ENCODE data around the gene ISLR2.

Gene ISLR2

GRCh38 chr15:74130155-74130848 is at the start of gene ISLR2:
TSS of gene ISLR2 (plus strand) at chr15:74130586. CDS start at chr15:74132755, 2,169 bp downstream.
- H3K27ac ChIP-seq (ENCODE audit: extremely low read depth, low read depth, low read length), result no peak within 1 kb of the TSS; the same call in 1 of the 2 replicates
- peaks cover 14% of the 10 kb centered on the region for H3K4me1 ChIP-seq (ENCODE audit: control insufficient read depth, insufficient read depth, low read length)
- POLR2A ChIA-PET, result interaction anchor here (0.6 to 2.2 kb wide), 8 partner anchors 14 to 236 kb away, joined by 3 to 13 read pairs (median 3); partner anchors contain the start of gene STRA6
- H3K9me3 ChIP-seq (ENCODE audit: control insufficient read depth, insufficient read depth, low read depth, low read length), result no peaks in the 10 kb centered on the region
- CTCF ChIA-PET, result interaction anchor here (0.6 to 6.3 kb wide), 7 partner anchors 16 to 192 kb away, joined by 3 to 100 read pairs (median 14); partner anchors contain the start of gene STRA6
- H3K4me3 ChIP-seq (ENCODE audit: low read depth, low read length), result no peak within 1 kb of the TSS
- H3K36me3 ChIP-seq (ENCODE audit: control insufficient read depth in 2 of 2, insufficient read depth in 1 of 2, low read length in 2 of 2), result no peaks in the 10 kb centered on the region
- 0 out of 2 replicates have a peak, but pooled peaks have one; percentile 62 for TF ChIP-seq ZFP69B (tag by site-specific recombination; IDR thresholded peaks at IDR 0.05)
- TF ChIP-seq ZSCAN4 (tag by site-specific recombination; IDR thresholded peaks at IDR 0.05), result no peak
- no peak for TF ChIP-seq ZNF530 (tag by site-specific recombination; IDR thresholded peaks at IDR 0.05; ENCODE audit: low read depth)
- no peak for TF ChIP-seq ZNF202 (tag by site-specific recombination; IDR thresholded peaks at IDR 0.05; ENCODE audit: borderline replicate concordance)
- TF ChIP-seq ZBTB10 (tag by site-specific recombination; IDR thresholded peaks at IDR 0.05), result 0 out of 2 replicates have a peak, but pooled peaks have one; percentile 13
- no peak for TF ChIP-seq ZSCAN18 (tag by site-specific recombination; IDR thresholded peaks at IDR 0.05)
- TF ChIP-seq MEIS1 (CRISPR knock-in tag; IDR thresholded peaks at IDR 0.05; ENCODE audit: borderline replicate concordance), result no peak
- TF ChIP-seq ZNF248 (tag by site-specific recombination; IDR thresholded peaks at IDR 0.05), result no peak
- peak; percentile 92 for TF ChIP-seq SCRT2 (tag by site-specific recombination; IDR thresholded peaks at IDR 0.05)
- TF ChIP-seq ZNF692 (tag by site-specific recombination; IDR thresholded peaks at IDR 0.05), result peak; percentile 71
- peak; percentile 73; the same call in 1 of the 2 replicates for TF ChIP-seq SP7 (tag by site-specific recombination; IDR thresholded peaks at IDR 0.05)
- no peak for TF ChIP-seq ZNF658 (tag by site-specific recombination; IDR thresholded peaks at IDR 0.05)
- no peak for TF ChIP-seq ZNF266 (tag by site-specific recombination; IDR thresholded peaks at IDR 0.05; ENCODE audit: low read depth)
- no peak for TF ChIP-seq ZNF548 (tag by site-specific recombination; IDR thresholded peaks at IDR 0.05)
- TF ChIP-seq ZNF404 (tag by site-specific recombination; IDR thresholded peaks at IDR 0.05), result no peak
- TF ChIP-seq ZNF785 (tag by site-specific recombination; IDR thresholded peaks at IDR 0.05), result no peak
- no peak for TF ChIP-seq FEZF1 (tag by site-specific recombination; IDR thresholded peaks at IDR 0.05)
- no peak for TF ChIP-seq SCRT1 (tag by site-specific recombination; IDR thresholded peaks at IDR 0.05; ENCODE audit: borderline replicate concordance)
- TF ChIP-seq OVOL3 (tag by site-specific recombination; IDR thresholded peaks at IDR 0.05), result no peak
- no peak for TF ChIP-seq ZNF174 (tag by site-specific recombination; IDR thresholded peaks at IDR 0.05)
- TF ChIP-seq ZNF121 (tag by site-specific recombination; IDR thresholded peaks at IDR 0.05), result no peak
- TF ChIP-seq ZNF501 (tag by site-specific recombination; IDR thresholded peaks at IDR 0.05), result 0 out of 2 replicates have a peak, but pooled peaks have one; percentile 56
- peak; percentile 65 for TF ChIP-seq ZEB2 (tag by site-specific recombination; IDR thresholded peaks at IDR 0.05)
- TF ChIP-seq ZNF791 (tag by site-specific recombination; IDR thresholded peaks at IDR 0.05), result no peak
- TF ChIP-seq WT1 (tag by site-specific recombination; IDR thresholded peaks at IDR 0.05), result peak; percentile 88
- no peak for TF ChIP-seq KLF16 (tag by site-specific recombination; IDR thresholded peaks at IDR 0.05)
- 0 out of 2 replicates have a peak, but pooled peaks have one; percentile 11 for TF ChIP-seq ZSCAN23 (tag by site-specific recombination; IDR thresholded peaks at IDR 0.05)
- TF ChIP-seq ZNF19 (tag by site-specific recombination; IDR thresholded peaks at IDR 0.05; ENCODE audit: low read depth), result no peak
- TF ChIP-seq ZIC2 (tag by site-specific recombination; IDR thresholded peaks at IDR 0.05), result peak; percentile 56; the same call in 1 of the 2 replicates
- TF ChIP-seq ZNF610 (tag by site-specific recombination; IDR thresholded peaks at IDR 0.05; ENCODE audit: borderline replicate concordance), result no peak
- TF ChIP-seq HOXD13 (CRISPR knock-in tag; IDR thresholded peaks at IDR 0.05; ENCODE audit: borderline replicate concordance), result 0 out of 2 replicates have a peak, but pooled peaks have one; percentile 61

Measured in HEK293 (cell line).